HEK293 (cell line): ENCODE data around the gene CNN2.

Experiments used
- GLIS1 ChIP-seq: fragments of 450-650 bp; formaldehyde crosslinking; IDR thresholded peaks from 2 replicates; pipeline ENCODE4 v1.5.1; 2016; ENCODE audit warnings: missing biosample characterization, missing genetic modification characterization
- HOXD13 ChIP-seq: sonication (generic); formaldehyde crosslinking; IDR thresholded peaks from 2 replicates; pipeline ENCODE4 v1.8.0; 2022; ENCODE audit warnings: missing genetic modification reagents, borderline replicate concordance
- IKZF3 ChIP-seq: fragments of 450-650 bp; IDR thresholded peaks from 2 replicates; pipeline ENCODE4 v1.5.0; 2018; ENCODE audit warnings: missing biosample characterization, mild to moderate bottlenecking, missing genetic modification characterization, moderate library complexity
- ZBTB20 ChIP-seq: fragments of 450-650 bp; formaldehyde crosslinking; IDR thresholded peaks from 2 replicates; pipeline ENCODE4 v1.5.1; 2016; ENCODE audit warnings: missing biosample characterization, missing genetic modification characterization
- ZEB2 ChIP-seq: fragments of 450-650 bp; formaldehyde crosslinking; IDR thresholded peaks from 2 replicates; pipeline ENCODE4 v1.5.1; 2016; ENCODE audit warnings: missing biosample characterization, missing genetic modification characterization
- ZFP69B ChIP-seq: fragments of 450-650 bp; formaldehyde crosslinking; IDR thresholded peaks from 2 replicates; pipeline ENCODE4 v1.5.1; 2016; ENCODE audit warnings: missing biosample characterization, missing genetic modification characterization
- ZNF114 ChIP-seq: fragments of 450-650 bp; formaldehyde crosslinking; IDR thresholded peaks from 2 replicates; pipeline ENCODE4 v1.5.0; 2017; ENCODE audit warnings: missing biosample characterization, missing genetic modification characterization
- ZNF138 ChIP-seq: fragments of 450-650 bp; formaldehyde crosslinking; IDR thresholded peaks from 2 replicates; pipeline ENCODE4 v1.5.1; 2016; ENCODE audit warnings: missing biosample characterization, missing genetic modification characterization, borderline replicate concordance
- ZNF24 ChIP-seq: fragments of 450-650 bp; formaldehyde crosslinking; IDR thresholded peaks from 2 replicates; pipeline ENCODE4 v1.5.1; 2016; ENCODE audit warnings: missing biosample characterization, missing genetic modification characterization
- ZNF248 ChIP-seq: fragments of 450-650 bp; formaldehyde crosslinking; IDR thresholded peaks from 2 replicates; pipeline ENCODE4 v1.5.1; 2017; ENCODE audit warnings: missing biosample characterization, missing genetic modification characterization
- ZNF391 ChIP-seq: fragments of 450-650 bp; formaldehyde crosslinking; IDR thresholded peaks from 2 replicates; pipeline ENCODE4 v1.5.1; 2016; ENCODE audit warnings: low read depth, missing biosample characterization, missing genetic modification characterization, borderline replicate concordance
- ZNF426 ChIP-seq: fragments of 450-650 bp; formaldehyde crosslinking; IDR thresholded peaks from 2 replicates; pipeline ENCODE4 v1.5.1; 2017; ENCODE audit warnings: missing biosample characterization, missing genetic modification characterization, mild to moderate bottlenecking, inconsistent platforms, moderate library complexity
- ZNF433 ChIP-seq: fragments of 450-650 bp; formaldehyde crosslinking; IDR thresholded peaks from 2 replicates; pipeline ENCODE4 v1.5.1; 2016; ENCODE audit warnings: missing biosample characterization, missing genetic modification characterization, low read depth
- ZNF501 ChIP-seq: fragments of 450-650 bp; formaldehyde crosslinking; IDR thresholded peaks from 2 replicates; pipeline ENCODE4 v1.5.1; 2016; ENCODE audit warnings: missing biosample characterization, missing genetic modification characterization
- ZNF549 ChIP-seq: fragments of 450-650 bp; IDR thresholded peaks from 2 replicates; pipeline ENCODE4 v1.5.1; 2018; ENCODE audit warnings: missing biosample characterization, missing genetic modification characterization, mild to moderate bottlenecking, inconsistent platforms, moderate library complexity
- ZNF623 ChIP-seq: fragments of 450-650 bp; formaldehyde crosslinking; IDR thresholded peaks from 2 replicates; pipeline ENCODE4 v1.5.1; 2016; ENCODE audit warnings: missing biosample characterization, missing genetic modification characterization
- ZNF626 ChIP-seq: fragments of 450-650 bp; sonication (Bioruptor Pico); formaldehyde crosslinking; IDR thresholded peaks from 2 replicates; pipeline ENCODE4 v1.5.1; 2018; ENCODE audit warnings: missing biosample characterization, missing genetic modification characterization, inconsistent platforms
- ZNF830 ChIP-seq: fragments of 450-650 bp; IDR thresholded peaks from 2 replicates; pipeline ENCODE4 v1.5.0; 2018; ENCODE audit warnings: missing biosample characterization, missing genetic modification characterization, low read depth, mild to moderate bottlenecking, moderate library complexity
- TF ChIP-seq, protein P1 (sequence below): fragments of 450-650 bp; formaldehyde crosslinking; IDR thresholded peaks from 2 replicates; pipeline ENCODE4 v1.5.1; 2016; ENCODE audit warnings: missing biosample characterization, missing genetic modification characterization
- TF ChIP-seq, protein P2 (sequence below): fragments of 450-650 bp; formaldehyde crosslinking; IDR thresholded peaks from 2 replicates; pipeline ENCODE4 v1.5.1; 2016; ENCODE audit warnings: missing biosample characterization, missing genetic modification characterization
- TF ChIP-seq, protein P3 (sequence below): fragments of 450-650 bp; formaldehyde crosslinking; conservative IDR thresholded peaks from 2 replicates; pipeline ENCODE4 v1.5.1; 2016; ENCODE audit warnings: low read depth, missing biosample characterization, missing genetic modification characterization
- TF ChIP-seq, protein P4 (sequence below): fragments of 450-650 bp; formaldehyde crosslinking; IDR thresholded peaks from 2 replicates; pipeline ENCODE4 v1.5.1; 2016; ENCODE audit warnings: missing biosample characterization, missing genetic modification characterization
- TF ChIP-seq, protein P5 (sequence below): fragments of 450-650 bp; formaldehyde crosslinking; IDR thresholded peaks from 2 replicates; pipeline ENCODE4 v1.5.1; 2017; ENCODE audit warnings: missing biosample characterization, missing genetic modification characterization
- TF ChIP-seq, protein P6 (sequence below): fragments of 450-650 bp; formaldehyde crosslinking; IDR thresholded peaks from 2 replicates; pipeline ENCODE4 v1.5.1; 2016; ENCODE audit warnings: missing biosample characterization, missing genetic modification characterization

Gene CNN2

DNA sequence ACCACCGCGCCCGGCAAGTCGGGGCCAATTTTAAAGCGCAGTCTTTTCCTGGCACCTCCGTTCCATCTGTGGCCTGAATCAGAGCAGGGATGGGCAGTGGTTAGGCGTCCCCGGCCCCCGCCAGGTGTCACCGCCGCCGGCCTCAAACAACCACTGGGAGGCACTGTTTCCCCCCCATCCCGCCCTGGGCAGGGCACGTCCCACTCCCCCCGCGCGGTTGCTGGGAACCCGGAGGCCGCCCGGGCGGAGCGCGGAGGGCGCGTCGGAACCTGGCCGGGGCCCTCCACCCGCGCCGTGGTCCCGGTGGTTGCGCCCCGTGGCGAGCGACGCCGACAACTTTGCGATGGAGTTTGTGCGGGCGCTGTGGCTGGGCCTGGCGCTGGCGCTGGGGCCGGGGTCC, 26.3 kb upstream of the CNN2 start, which contains the start of gene GRIN3B (continued):
- TF ChIP-seq ZBTB20, result peak; percentile 9; the same call in 1 of the 2 replicates
- TF ChIP-seq, protein P1, sequence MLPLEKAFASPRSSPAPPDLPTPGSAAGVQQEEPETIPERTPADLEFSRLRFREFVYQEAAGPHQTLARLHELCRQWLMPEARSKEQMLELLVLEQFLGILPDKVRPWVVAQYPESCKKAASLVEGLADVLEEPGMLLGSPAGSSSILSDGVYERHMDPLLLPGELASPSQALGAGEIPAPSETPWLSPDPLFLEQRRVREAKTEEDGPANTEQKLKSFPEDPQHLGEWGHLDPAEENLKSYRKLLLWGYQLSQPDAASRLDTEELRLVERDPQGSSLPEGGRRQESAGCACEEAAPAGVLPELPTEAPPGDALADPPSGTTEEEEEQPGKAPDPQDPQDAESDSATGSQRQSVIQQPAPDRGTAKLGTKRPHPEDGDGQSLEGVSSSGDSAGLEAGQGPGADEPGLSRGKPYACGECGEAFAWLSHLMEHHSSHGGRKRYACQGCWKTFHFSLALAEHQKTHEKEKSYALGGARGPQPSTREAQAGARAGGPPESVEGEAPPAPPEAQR (tag by site-specific recombination), result no peak
- peak; percentile 81 for TF ChIP-seq ZEB2 (tag by site-specific recombination)
- TF ChIP-seq ZNF626 (tag by site-specific recombination), result no peak
- TF ChIP-seq, protein P2, sequence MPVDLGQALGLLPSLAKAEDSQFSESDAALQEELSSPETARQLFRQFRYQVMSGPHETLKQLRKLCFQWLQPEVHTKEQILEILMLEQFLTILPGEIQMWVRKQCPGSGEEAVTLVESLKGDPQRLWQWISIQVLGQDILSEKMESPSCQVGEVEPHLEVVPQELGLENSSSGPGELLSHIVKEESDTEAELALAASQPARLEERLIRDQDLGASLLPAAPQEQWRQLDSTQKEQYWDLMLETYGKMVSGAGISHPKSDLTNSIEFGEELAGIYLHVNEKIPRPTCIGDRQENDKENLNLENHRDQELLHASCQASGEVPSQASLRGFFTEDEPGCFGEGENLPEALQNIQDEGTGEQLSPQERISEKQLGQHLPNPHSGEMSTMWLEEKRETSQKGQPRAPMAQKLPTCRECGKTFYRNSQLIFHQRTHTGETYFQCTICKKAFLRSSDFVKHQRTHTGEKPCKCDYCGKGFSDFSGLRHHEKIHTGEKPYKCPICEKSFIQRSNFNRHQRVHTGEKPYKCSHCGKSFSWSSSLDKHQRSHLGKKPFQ (tag by site-specific recombination), result no peak
- TF ChIP-seq ZNF426 (tag by site-specific recombination), result no peak
- TF ChIP-seq, protein P3, sequence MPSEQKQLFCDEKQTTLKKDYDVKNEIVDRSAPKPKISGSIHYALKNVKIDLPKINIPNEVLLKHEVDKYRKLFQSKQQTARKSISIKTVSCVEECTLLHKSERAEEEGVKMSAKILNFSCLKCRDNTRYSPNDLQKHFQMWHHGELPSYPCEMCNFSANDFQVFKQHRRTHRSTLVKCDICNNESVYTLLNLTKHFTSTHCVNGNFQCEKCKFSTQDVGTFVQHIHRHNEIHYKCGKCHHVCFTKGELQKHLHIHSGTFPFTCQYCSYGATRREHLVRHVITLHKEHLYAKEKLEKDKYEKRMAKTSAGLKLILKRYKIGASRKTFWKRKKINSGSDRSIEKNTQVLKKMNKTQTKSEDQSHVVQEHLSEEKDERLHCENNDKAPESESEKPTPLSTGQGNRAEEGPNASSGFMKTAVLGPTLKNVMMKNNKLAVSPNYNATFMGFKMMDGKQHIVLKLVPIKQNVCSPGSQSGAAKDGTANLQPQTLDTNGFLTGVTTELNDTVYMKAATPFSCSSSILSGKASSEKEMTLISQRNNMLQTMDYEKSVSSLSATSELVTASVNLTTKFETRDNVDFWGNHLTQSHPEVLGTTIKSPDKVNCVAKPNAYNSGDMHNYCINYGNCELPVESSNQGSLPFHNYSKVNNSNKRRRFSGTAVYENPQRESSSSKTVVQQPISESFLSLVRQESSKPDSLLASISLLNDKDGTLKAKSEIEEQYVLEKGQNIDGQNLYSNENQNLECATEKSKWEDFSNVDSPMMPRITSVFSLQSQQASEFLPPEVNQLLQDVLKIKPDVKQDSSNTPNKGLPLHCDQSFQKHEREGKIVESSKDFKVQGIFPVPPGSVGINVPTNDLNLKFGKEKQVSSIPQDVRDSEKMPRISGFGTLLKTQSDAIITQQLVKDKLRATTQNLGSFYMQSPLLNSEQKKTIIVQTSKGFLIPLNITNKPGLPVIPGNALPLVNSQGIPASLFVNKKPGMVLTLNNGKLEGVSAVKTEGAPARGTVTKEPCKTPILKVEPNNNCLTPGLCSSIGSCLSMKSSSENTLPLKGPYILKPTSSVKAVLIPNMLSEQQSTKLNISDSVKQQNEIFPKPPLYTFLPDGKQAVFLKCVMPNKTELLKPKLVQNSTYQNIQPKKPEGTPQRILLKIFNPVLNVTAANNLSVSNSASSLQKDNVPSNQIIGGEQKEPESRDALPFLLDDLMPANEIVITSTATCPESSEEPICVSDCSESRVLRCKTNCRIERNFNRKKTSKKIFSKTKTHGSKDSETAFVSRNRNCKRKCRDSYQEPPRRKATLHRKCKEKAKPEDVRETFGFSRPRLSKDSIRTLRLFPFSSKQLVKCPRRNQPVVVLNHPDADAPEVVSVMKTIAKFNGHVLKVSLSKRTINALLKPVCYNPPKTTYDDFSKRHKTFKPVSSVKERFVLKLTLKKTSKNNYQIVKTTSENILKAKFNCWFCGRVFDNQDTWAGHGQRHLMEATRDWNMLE (tag by site-specific recombination), result no peak
- TF ChIP-seq IKZF3 (tag by site-specific recombination), result peak; percentile 57; the same call in 1 of the 2 replicates
- no peak for TF ChIP-seq ZNF501 (tag by site-specific recombination)
- no peak for TF ChIP-seq HOXD13 (CRISPR knock-in tag)
- TF ChIP-seq, protein P4, sequence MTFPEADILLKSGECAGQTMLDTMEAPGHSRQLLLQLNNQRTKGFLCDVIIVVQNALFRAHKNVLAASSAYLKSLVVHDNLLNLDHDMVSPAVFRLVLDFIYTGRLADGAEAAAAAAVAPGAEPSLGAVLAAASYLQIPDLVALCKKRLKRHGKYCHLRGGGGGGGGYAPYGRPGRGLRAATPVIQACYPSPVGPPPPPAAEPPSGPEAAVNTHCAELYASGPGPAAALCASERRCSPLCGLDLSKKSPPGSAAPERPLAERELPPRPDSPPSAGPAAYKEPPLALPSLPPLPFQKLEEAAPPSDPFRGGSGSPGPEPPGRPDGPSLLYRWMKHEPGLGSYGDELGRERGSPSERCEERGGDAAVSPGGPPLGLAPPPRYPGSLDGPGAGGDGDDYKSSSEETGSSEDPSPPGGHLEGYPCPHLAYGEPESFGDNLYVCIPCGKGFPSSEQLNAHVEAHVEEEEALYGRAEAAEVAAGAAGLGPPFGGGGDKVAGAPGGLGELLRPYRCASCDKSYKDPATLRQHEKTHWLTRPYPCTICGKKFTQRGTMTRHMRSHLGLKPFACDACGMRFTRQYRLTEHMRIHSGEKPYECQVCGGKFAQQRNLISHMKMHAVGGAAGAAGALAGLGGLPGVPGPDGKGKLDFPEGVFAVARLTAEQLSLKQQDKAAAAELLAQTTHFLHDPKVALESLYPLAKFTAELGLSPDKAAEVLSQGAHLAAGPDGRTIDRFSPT (tag by site-specific recombination), result peak; percentile 83
- TF ChIP-seq ZNF114 (tag by site-specific recombination), result no peak
- TF ChIP-seq ZNF433 (tag by site-specific recombination), result no peak
- TF ChIP-seq, protein P5, sequence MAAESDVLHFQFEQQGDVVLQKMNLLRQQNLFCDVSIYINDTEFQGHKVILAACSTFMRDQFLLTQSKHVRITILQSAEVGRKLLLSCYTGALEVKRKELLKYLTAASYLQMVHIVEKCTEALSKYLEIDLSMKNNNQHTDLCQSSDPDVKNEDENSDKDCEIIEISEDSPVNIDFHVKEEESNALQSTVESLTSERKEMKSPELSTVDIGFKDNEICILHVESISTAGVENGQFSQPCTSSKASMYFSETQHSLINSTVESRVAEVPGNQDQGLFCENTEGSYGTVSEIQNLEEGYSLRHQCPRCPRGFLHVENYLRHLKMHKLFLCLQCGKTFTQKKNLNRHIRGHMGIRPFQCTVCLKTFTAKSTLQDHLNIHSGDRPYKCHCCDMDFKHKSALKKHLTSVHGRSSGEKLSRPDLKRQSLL, result 0 out of 2 replicates have a peak, but pooled peaks have one; percentile 15
- TF ChIP-seq ZNF830 (tag by site-specific recombination), result no peak
- 0 out of 2 replicates have a peak, but pooled peaks have one; percentile 53 for TF ChIP-seq ZFP69B (tag by site-specific recombination)
- TF ChIP-seq ZNF138, result no peak
- TF ChIP-seq GLIS1 (tag by site-specific recombination), result peak; percentile 75
- TF ChIP-seq ZNF623 (tag by site-specific recombination), result no peak
- TF ChIP-seq, protein P6, sequence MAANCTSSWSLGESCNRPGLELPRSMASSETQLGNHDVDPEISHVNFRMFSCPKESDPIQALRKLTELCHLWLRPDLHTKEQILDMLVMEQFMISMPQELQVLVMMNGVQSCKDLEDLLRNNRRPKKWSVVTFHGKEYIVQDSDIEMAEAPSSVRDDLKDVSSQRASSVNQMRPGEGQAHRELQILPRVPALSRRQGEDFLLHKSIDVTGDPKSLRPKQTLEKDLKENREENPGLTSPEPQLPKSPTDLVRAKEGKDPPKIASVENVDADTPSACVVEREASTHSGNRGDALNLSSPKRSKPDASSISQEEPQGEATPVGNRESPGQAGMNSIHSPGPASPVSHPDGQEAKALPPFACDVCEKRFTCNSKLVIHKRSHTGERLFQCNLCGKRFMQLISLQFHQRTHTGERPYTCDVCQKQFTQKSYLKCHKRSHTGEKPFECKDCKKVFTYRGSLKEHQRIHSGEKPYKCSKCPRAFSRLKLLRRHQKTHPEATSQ (tag by site-specific recombination), result no peak
- no peak for TF ChIP-seq ZNF248 (tag by site-specific recombination)
- no peak for TF ChIP-seq ZNF549
- 0 out of 2 replicates have a peak, but pooled peaks have one; percentile 40 for TF ChIP-seq ZNF24
- peak; percentile 63; the same call in 1 of the 2 replicates for TF ChIP-seq ZNF391 (tag by site-specific recombination)
